ENCODE data around the gene TAPBPL. TPM values are rescaled to one million over a fixed set of nuclear protein-coding genes. Genes with fewer than 3 reads are reported as not detected.
"Not testable (repeated sequence)": the region's sequence is repeated elsewhere in the genome, so short reads cannot be mapped to it uniquely, and the experiment has no call there.

Gene TAPBPL
- polyA plus RNA-seq, 3 donors, result 89.3 to 145 (median 91.8) TPM

- Histone ChIP-seq H3K9ac (ENCODE audit: insufficient read depth, low read length, poor library complexity, severe bottlenecking) (no peak overlapping the region), H3K27ac (ENCODE audit: low read depth in 1 of 2, low read length in 2 of 2) (no peak overlapping the region), H3K27me3 (ENCODE audit: control insufficient read depth in 2 of 2, insufficient read depth in 2 of 2, low read length in 2 of 2) (no peaks in the 10 kb centered on the region), H3K36me3 (replicated peaks in 1 of 2; ENCODE audit: control insufficient read depth in 1 of 2, insufficient read depth in 2 of 2, low read length in 2 of 2) (peaks cover 5 to 11% of the 10 kb centered on the region in 2 donors), H3K9me3 (replicated peaks in 1 of 2; ENCODE audit: control insufficient read depth in 1 of 2, insufficient read depth in 1 of 2, low read length in 2 of 2) (no peaks in the 10 kb centered on the region), H4K20me1 (ENCODE audit: insufficient read depth, low read length) (peaks cover under 1% of the 10 kb centered on the region), H3K4me2 (replicated peaks; ENCODE audit: extremely low read depth, low read length, poor library complexity, severe bottlenecking) (no peak overlapping the region), H3K4me3 (replicated peaks in 1 of 3; ENCODE audit: low read depth in 2 of 3, low read length in 3 of 3) (no peak overlapping the region), H3K4me1 (ENCODE audit: control insufficient read depth in 1 of 2, insufficient read depth in 2 of 2, low read length in 2 of 2) (peaks cover 9 to 13% of the 10 kb centered on the region in 2 donors), H2AFZ (ENCODE audit: insufficient read depth, low read depth, low read length, poor library complexity, severe bottlenecking) (no peak overlapping the region), H3K79me2 (ENCODE audit: insufficient read depth, low read length) (peaks cover 15% of the 10 kb centered on the region)
- H3K9me3 Mint-ChIP-seq, result peaks cover 0 to 2% (median 0%) of the 10 kb centered on the region in 7 donors
- H3K36me3 Mint-ChIP-seq, result peaks cover 5 to 6% of the 10 kb centered on the region in 2 donors
- intact Hi-C loops (cut with micrococcal nuclease), result no loop called here
- peaks cover 0 to 8% (median 8%) of the 10 kb centered on the region in 3 donors for H3K27me3 Mint-ChIP-seq (ENCODE audit: low read depth in 3 of 3)
- DNase-seq, result no peak
- WGBS (ENCODE audit: insufficient coverage), result 68% methylated on average over 4 of the region's 4 CpGs
- H3K27ac Mint-ChIP-seq, result no peak overlapping the region
- H3K4me3 Mint-ChIP-seq, result no peak overlapping the region
- H3K4me1 Mint-ChIP-seq, result peaks cover 8% of the 10 kb centered on the region
- no peak for TF ChIP-seq CTCF (IDR thresholded peaks at IDR 0.05)
Observed at GRCh38 chr12:6489449-6489848, 37.6 kb downstream of the TAPBPL start.

- WGBS (ENCODE audit: insufficient coverage), result no CpG with 5 or more reads among the region's 1 CpG
- Histone ChIP-seq H3K79me2 (ENCODE audit: insufficient read depth, low read length) (peaks cover 28% of the 10 kb centered on the region), H3K36me3 (replicated peaks in 1 of 2; ENCODE audit: control insufficient read depth in 1 of 2, insufficient read depth in 2 of 2, low read length in 2 of 2) (peaks cover 5 to 11% of the 10 kb centered on the region in 2 donors), H3K4me1 (ENCODE audit: control insufficient read depth in 1 of 2, insufficient read depth in 2 of 2, low read length in 2 of 2) (peaks cover 20 to 26% of the 10 kb centered on the region in 2 donors)
- H3K4me1 Mint-ChIP-seq, result peaks cover 19% of the 10 kb centered on the region
- H3K4me3 Mint-ChIP-seq; H3K27ac ChIP-seq (ENCODE audit: low read depth in 1 of 2, low read length in 2 of 2); H4K20me1 ChIP-seq (ENCODE audit: insufficient read depth, low read length); intact Hi-C loops (cut with micrococcal nuclease); H3K27me3 Mint-ChIP-seq (ENCODE audit: low read depth in 3 of 3); H3K9ac ChIP-seq (ENCODE audit: insufficient read depth, low read length, poor library complexity, severe bottlenecking); H3K27me3 ChIP-seq (ENCODE audit: control insufficient read depth in 2 of 2, insufficient read depth in 2 of 2, low read length in 2 of 2); H3K9me3 Mint-ChIP-seq; H3K4me3 ChIP-seq (replicated peaks in 1 of 3; ENCODE audit: low read depth in 2 of 3, low read length in 3 of 3); H3K9me3 ChIP-seq (replicated peaks in 1 of 2; ENCODE audit: control insufficient read depth in 1 of 2, insufficient read depth in 1 of 2, low read length in 2 of 2); H3K27ac Mint-ChIP-seq; H3K36me3 Mint-ChIP-seq; H2AFZ ChIP-seq (ENCODE audit: insufficient read depth, low read depth, low read length, poor library complexity, severe bottlenecking); DNase-seq; H3K4me2 ChIP-seq (replicated peaks; ENCODE audit: extremely low read depth, low read length, poor library complexity, severe bottlenecking): not testable (repeated sequence)
Observed at GRCh38 chr12:6490673-6491072, 38.8 kb downstream of the TAPBPL start.
